ENCODE measurements around the gene ALDOC.

GRCh38 chr17:28553000-28553505, 23.6 kb downstream of the ALDOC start:
- no peak for TF ChIP-seq ZNF274 (IDR thresholded peaks at IDR 0.05; ENCODE audit: low read depth, low read length)
- TF ChIP-seq SUZ12 (IDR thresholded peaks at IDR 0.05; ENCODE audit: extremely low read depth, insufficient read depth, insufficient read length), result no peak
